SU-DHL-6 (cell line): ENCODE results near the gene ZGRF1.
A peak's percentile ranks its signal among the peaks of the same experiment; 100 is the strongest.

Source experiments
- H2AFZ ChIP-seq: fragments of 200-600 bp; sonication (generic); 2 replicates; pipeline ENCODE4 v1.6.1; 2014; ENCODE audit warnings: low read depth, mild to moderate bottlenecking, moderate library complexity, mixed read lengths, antibody characterized with exemption, low read length; ENCODE audit not compliant: severe bottlenecking
- H3F3A ChIP-seq: fragments of 200-600 bp; shearing (Covaris generic); 2 replicates; pipeline ENCODE4 v1.6.0; 2016; ENCODE audit warnings: antibody characterized with exemption, mild to moderate bottlenecking; ENCODE audit not compliant: insufficient read depth
- H3K27ac ChIP-seq: fragments of 200-600 bp; sonication (generic); 2 replicates; pipeline ENCODE4 v1.5.1; 2016; ENCODE audit warnings: low read depth, mild to moderate bottlenecking, low read length, moderate library complexity, mixed read lengths
- H3K27me3 ChIP-seq: fragments of 200-600 bp; sonication (generic), shearing (Covaris generic); 2 replicates; pipeline ENCODE4 v1.6.0; 2014; ENCODE audit warnings: mild to moderate bottlenecking, low read length
- H3K36me3 ChIP-seq: fragments of 200-600 bp; sonication (generic); 2 replicates; pipeline ENCODE4 v1.6.1; 2014; ENCODE audit warnings: mild to moderate bottlenecking, low read length, mixed read lengths
- H3K4me2 ChIP-seq: fragments of 300-600, 200-600 bp; shearing (Covaris generic), sonication (generic); 2 replicates; pipeline ENCODE4 v1.6.0; 2014; ENCODE audit warnings: low read length, low read depth, mild to moderate bottlenecking; ENCODE audit not compliant: poor library complexity, severe bottlenecking
- H3K4me3 ChIP-seq: fragments of 200-600 bp; sonication (generic); 2 replicates; pipeline ENCODE4 v1.5.1; 2014; ENCODE audit warnings: antibody characterized with exemption, low read length, mild to moderate bottlenecking, mixed read lengths; ENCODE audit not compliant: insufficient read depth, poor library complexity, severe bottlenecking
- H3K79me2 ChIP-seq: fragments of 200-600 bp; sonication (generic); 2 replicates; pipeline ENCODE4 v1.6.1; 2014; ENCODE audit warnings: mild to moderate bottlenecking, low read length, moderate library complexity; ENCODE audit not compliant: insufficient read depth
- H3K9ac ChIP-seq: fragments of 200-600 bp; sonication (generic); 2 replicates; pipeline ENCODE4 v1.7.0; 2014; ENCODE audit warnings: mild to moderate bottlenecking, low read length
- H3K9me2 ChIP-seq: fragments of 200-600 bp; sonication (generic); replicated peaks from 2 replicates; pipeline ENCODE4 v1.6.1; 2014; ENCODE audit warnings: low read length; ENCODE audit not compliant: insufficient read depth
- H3K9me3 ChIP-seq: fragments of 200-600 bp; sonication (generic); 2 replicates; pipeline ENCODE4 v1.6.1; 2014; ENCODE audit warnings: low read length, mixed read lengths; ENCODE audit not compliant: insufficient read depth
- H4K20me1 ChIP-seq: fragments of 200-600 bp; sonication (generic); 2 replicates; pipeline ENCODE4 v1.6.1; 2014; ENCODE audit warnings: low read depth, mild to moderate bottlenecking, antibody characterized with exemption, low read length, moderate library complexity, mixed read lengths
- CTCF ChIP-seq: fragments of 200-600 bp; sonication (generic); IDR thresholded peaks from one replicate; pipeline ENCODE4 v1.5.1; 2017; ENCODE audit warnings: antibody characterized with exemption, mild to moderate bottlenecking, low read length, moderate library complexity; ENCODE audit not compliant: insufficient read depth, poor library complexity, severe bottlenecking
- EZH2phosphoT487 ChIP-seq: fragments of 200-600 bp; sonication (generic), shearing (Covaris generic); conservative IDR thresholded peaks from 2 replicates; pipeline ENCODE4 v1.6.1; 2018; ENCODE audit warnings: mild to moderate bottlenecking, antibody characterized with exemption, low read length, moderate library complexity, mixed read lengths

The ZGRF1 gene

DNA sequence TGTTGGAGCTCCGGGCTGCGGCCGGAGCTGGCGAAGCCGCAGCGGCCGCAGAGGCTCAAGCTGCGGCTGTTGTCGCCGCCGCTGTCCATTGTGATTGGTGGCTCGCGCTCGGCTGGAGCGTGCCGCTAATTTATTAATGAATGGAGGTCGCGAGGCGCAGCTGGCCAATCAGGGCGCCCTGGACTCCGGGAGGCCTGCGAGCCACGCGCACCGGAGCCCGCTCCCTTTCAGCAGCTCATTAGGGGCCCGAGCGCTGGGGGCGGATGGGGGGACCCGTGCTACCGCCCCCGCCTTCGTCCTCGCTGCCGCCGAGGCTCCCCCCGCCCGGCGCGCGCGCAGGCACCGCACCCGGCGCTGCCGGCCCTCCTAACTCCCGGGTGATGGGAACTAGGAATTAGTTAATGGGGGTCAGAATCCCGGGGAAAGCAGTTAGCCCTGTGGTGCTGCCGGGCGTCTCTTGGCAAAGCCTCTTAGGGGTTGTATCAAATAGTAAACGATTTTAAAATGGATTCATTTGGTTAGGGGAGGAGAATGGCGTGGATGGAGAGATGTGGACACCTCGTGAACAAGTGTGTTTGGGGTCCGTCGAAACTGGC lies 120.1 kb downstream of the ZGRF1 start:
- H3K79me2 ChIP-seq, result no peaks in the 10 kb centered on the region
- H3K27me3 ChIP-seq, result no peaks in the 10 kb centered on the region
- H3K9me3 ChIP-seq, result no peaks in the 10 kb centered on the region
- no peak overlapping the region for H3K27ac ChIP-seq
- H4K20me1 ChIP-seq, result no peaks in the 10 kb centered on the region
- H2AFZ ChIP-seq, result peak overlapping the region; percentile 26
- H3K4me3 ChIP-seq, result peak overlapping the region; percentile 57
- no peaks in the 10 kb centered on the region for H3K36me3 ChIP-seq
- H3K9me2 ChIP-seq, result no peaks in the 10 kb centered on the region
- H3K9ac ChIP-seq, result peak overlapping the region; percentile 8; the same call in 1 of the 2 replicates
- H3K4me2 ChIP-seq, result peak overlapping the region; percentile 70
- H3F3A ChIP-seq, result no peaks in the 10 kb centered on the region
- TF ChIP-seq CTCF (no peak), EZH2phosphoT487 (no peak)

- no peaks in the 10 kb centered on the region for H4K20me1 ChIP-seq
- no peaks in the 10 kb centered on the region for H3K79me2 ChIP-seq
- peak within 1 kb of the TSS; percentile 55 for H3K9ac ChIP-seq
- H3K36me3 ChIP-seq, result no peaks in the 10 kb centered on the region
- peak within 1 kb of the TSS; percentile 90 for H2AFZ ChIP-seq
- H3K9me3 ChIP-seq, result no peaks in the 10 kb centered on the region
- no peaks in the 10 kb centered on the region for H3F3A ChIP-seq
- H3K9me2 ChIP-seq, result no peaks in the 10 kb centered on the region
- peak within 1 kb of the TSS; percentile 57 for H3K4me3 ChIP-seq
- H3K27ac ChIP-seq, result no peak within 1 kb of the TSS
- H3K4me2 ChIP-seq, result peak within 1 kb of the TSS; percentile 70
- H3K27me3 ChIP-seq, result no peaks in the 10 kb centered on the region
- TF ChIP-seq CTCF (no peak), EZH2phosphoT487 (no peak)
These were observed 120.6 kb downstream of the ZGRF1 start, which contains the start of gene NEUROG2 for GRCh38 chr4:112516066-112516470. Gene NEUROG2 (minus strand): TSS chr4:112516180. CDS start chr4:112515475, 705 bp downstream.

- Histone ChIP-seq H3K27ac (no peak overlapping the region), H4K20me1 (no peaks in the 10 kb centered on the region), H3K9me2 (no peaks in the 10 kb centered on the region), H3K36me3 (no peaks in the 10 kb centered on the region), H2AFZ (peak overlapping the region; percentile 90), H3K27me3 (no peaks in the 10 kb centered on the region), H3F3A (no peaks in the 10 kb centered on the region), H3K4me2 (peak overlapping the region; percentile 70), H3K9me3 (no peaks in the 10 kb centered on the region), H3K4me3 (peak overlapping the region; percentile 57), H3K9ac (peak overlapping the region; percentile 55), H3K79me2 (no peaks in the 10 kb centered on the region)
- TF ChIP-seq CTCF, result no peak
- no peak for TF ChIP-seq EZH2phosphoT487
These were observed 121.3 kb downstream of the ZGRF1 start for GRCh38 chr4:112515198-112516065.
